RWPE2 (cell line): ENCODE results near the gene ST6GAL2.

Experiments
- ATAC-seq: fragments of 200-7000 bp; cut with Tn5 transposase; 3 replicates; pipeline ENCODE4 v1.9.1; 2021; ENCODE audit warnings: low read depth
- DNase-seq: peaks from one replicate; pipeline ENCODE4 v3.0.0-alpha.2; 2020; ENCODE audit warnings: low spot score
- H3K27ac ChIP-seq: fragments of 450-650 bp; 2 replicates; pipeline ENCODE4 v1.5.1; 2017; ENCODE audit warnings: mild to moderate bottlenecking; ENCODE audit not compliant: poor library complexity, severe bottlenecking
- H3K27me3 ChIP-seq: fragments of 250-450 bp; sonication (Bioruptor Pico); 2 replicates; pipeline ENCODE4 v1.5.1; 2021; ENCODE audit warnings: mild to moderate bottlenecking, moderate library complexity; ENCODE audit not compliant: insufficient read depth, poor library complexity, severe bottlenecking
- H3K36me3 ChIP-seq: fragments of 250-450 bp; sonication (Bioruptor Pico); 2 replicates; pipeline ENCODE4 v1.5.1; 2020; ENCODE audit warnings: low read depth, mild to moderate bottlenecking, moderate library complexity
- H3K4me1 ChIP-seq: fragments of 250-450 bp; sonication (Bioruptor Pico); 2 replicates; pipeline ENCODE4 v1.5.1; 2021; ENCODE audit warnings: mild to moderate bottlenecking, moderate library complexity; ENCODE audit not compliant: insufficient read depth, poor library complexity, severe bottlenecking
- H3K4me3 ChIP-seq: fragments of 250-450 bp; sonication (Bioruptor Pico); 2 replicates; pipeline ENCODE4 v1.5.1; 2021; ENCODE audit warnings: mild to moderate bottlenecking, moderate library complexity; ENCODE audit not compliant: severe bottlenecking
- H3K9me3 ChIP-seq: fragments of 250-450 bp; sonication (Bioruptor Pico); 2 replicates; pipeline ENCODE4 v1.5.1; 2021; ENCODE audit warnings: mild to moderate bottlenecking, moderate library complexity; ENCODE audit not compliant: severe bottlenecking
- CTCF ChIP-seq: fragments of 450-650 bp; IDR thresholded peaks from one replicate; pipeline ENCODE4 v1.5.1; 2017; ENCODE audit warnings: mild to moderate bottlenecking, moderate library complexity; ENCODE audit not compliant: poor library complexity, severe bottlenecking

Gene ST6GAL2

DNA sequence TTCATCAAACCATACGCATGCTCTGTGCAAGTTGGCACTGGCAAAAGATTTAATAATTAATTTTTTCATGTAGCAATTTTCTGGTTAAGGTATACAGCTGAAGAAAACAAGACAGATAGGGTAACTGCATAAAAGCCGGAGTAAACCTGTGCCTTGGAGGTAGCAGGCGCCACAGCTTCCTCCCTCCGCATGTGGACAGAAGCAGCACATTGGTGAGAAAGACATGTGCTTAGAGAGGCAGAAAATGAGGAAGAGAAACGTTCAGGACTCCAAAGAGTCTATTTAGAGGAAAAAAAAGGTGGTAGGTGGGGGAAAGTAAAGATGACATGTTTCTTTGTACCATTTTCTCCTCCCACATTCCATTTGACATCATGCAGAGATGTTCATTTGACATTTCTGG, 9.3 kb downstream of the ST6GAL2 start:
- Histone ChIP-seq H3K9me3 (no peaks in the 10 kb centered on the region), H3K4me3 (no peak overlapping the region), H3K4me1 (no peaks in the 10 kb centered on the region), H3K27ac (no peak overlapping the region), H3K36me3 (no peaks in the 10 kb centered on the region), H3K27me3 (peaks cover 5% of the 10 kb centered on the region)
- ATAC-seq (no peak), DNase-seq (no peak)
- no peak for TF ChIP-seq CTCF

DNA sequence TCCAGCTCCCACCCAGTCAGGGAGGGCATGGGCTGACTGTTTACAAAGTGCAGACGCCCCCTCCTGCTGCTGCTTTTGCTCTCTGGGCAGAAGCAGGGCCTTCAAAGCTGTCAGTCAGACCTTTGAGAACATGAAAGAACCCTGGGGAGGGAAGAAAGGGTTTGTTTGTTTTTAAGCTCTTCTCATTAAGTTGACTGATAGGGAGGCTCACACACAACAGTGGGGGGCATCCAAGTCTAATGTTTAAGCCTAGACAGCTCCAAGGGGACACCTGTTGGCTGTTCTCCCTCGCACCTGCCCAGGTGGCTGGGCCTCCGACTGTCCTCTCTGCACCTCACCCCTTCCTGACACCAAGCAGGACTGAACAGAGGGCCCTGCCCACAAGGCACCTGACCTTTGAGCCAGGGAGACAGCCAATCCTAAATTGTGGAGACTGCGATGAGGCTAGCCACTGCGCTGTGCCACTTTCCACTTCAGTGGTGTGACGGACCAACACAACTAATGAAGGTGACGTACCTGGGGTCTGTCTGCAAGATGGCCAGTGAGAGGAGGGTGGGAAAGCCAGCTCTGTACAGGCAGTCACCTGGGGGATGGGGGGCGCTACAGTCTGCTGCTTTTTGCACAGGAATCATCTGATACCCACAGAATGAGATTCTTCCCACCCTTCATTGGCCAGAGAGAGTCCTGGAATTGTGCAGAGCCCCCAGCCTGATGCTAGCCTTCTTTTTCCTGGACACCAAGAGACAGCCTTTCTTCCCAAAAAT, 16.3 kb downstream of the ST6GAL2 start:
- DNase-seq (no peak), ATAC-seq (no peak)
- Histone ChIP-seq H3K27ac (no peak overlapping the region), H3K4me3 (no peak overlapping the region), H3K27me3 (no peaks in the 10 kb centered on the region), H3K9me3 (no peaks in the 10 kb centered on the region), H3K4me1 (no peaks in the 10 kb centered on the region), H3K36me3 (no peaks in the 10 kb centered on the region)
- no peak for TF ChIP-seq CTCF

DNA sequence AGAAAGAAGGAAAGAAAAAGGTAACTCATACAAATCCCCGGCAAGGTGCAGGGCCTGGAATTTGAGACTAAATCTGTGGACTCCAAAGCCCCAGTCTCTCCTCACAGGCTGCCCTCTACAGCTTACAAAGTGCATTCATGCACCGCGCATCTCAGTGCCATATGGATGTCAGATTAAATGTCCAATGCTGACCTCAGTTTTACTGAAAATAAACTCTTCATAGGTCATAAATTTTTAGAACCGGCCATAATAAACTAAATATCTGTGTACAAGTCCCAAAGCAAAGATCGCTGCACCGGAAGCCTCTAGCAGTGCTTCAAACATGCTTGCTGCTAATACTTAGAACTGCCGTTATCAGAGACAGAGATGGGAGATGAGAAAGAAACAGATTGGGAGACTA, 17.7 kb downstream of the ST6GAL2 start:
- ATAC-seq: no peak
- H3K9me3 ChIP-seq: no peaks in the 10 kb centered on the region
- H3K4me1 ChIP-seq: no peaks in the 10 kb centered on the region
- no peak overlapping the region for H3K4me3 ChIP-seq
- DNase-seq: no peak
- H3K36me3 ChIP-seq: no peaks in the 10 kb centered on the region
- H3K27me3 ChIP-seq: no peaks in the 10 kb centered on the region
- TF ChIP-seq CTCF: no peak
- no peak overlapping the region for H3K27ac ChIP-seq

- Histone ChIP-seq H3K27me3 (peaks cover 2% of the 10 kb centered on the region), H3K4me1 (no peaks in the 10 kb centered on the region), H3K4me3 (no peak overlapping the region), H3K36me3 (no peaks in the 10 kb centered on the region), H3K27ac (no peak overlapping the region), H3K9me3 (no peaks in the 10 kb centered on the region)
- no peak for DNase-seq
- no peak for TF ChIP-seq CTCF
- no peak for ATAC-seq
Measured at GRCh38 chr2:106867196-106867953, 18.6 kb downstream of the ST6GAL2 start.

DNA sequence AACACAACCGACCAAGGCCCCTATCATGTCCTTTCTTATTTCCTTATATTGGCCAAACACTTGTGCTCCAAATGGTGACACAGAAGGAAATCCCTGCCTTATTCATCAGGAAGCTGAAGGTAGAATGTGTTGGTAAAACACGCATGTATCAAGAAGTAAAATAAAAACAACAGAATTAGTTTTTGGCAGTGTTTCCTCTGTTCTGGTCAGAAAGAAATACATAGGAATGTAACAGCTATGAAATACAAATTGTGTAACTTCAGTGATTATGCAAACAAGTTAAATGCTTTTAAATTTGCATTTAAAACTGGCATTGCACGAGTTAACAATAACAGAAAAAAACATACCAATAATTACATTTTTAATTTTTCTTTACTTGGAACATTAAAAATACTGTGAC, 19.3 kb downstream of the ST6GAL2 start:
- no peaks in the 10 kb centered on the region for H3K9me3 ChIP-seq
- no peak overlapping the region for H3K4me3 ChIP-seq
- no peak overlapping the region for H3K27ac ChIP-seq
- ATAC-seq (no peak), DNase-seq (no peak)
- no peak for TF ChIP-seq CTCF
- H3K36me3 ChIP-seq: no peaks in the 10 kb centered on the region
- H3K4me1 ChIP-seq: no peaks in the 10 kb centered on the region
- H3K27me3 ChIP-seq: peaks cover 4% of the 10 kb centered on the region
